PC-9 (cell line): Measurements from ENCODE around the gene NUDT5. TPM values are rescaled to one million over a fixed set of nuclear protein-coding genes. Genes with fewer than 3 reads are reported as not detected.

Experiments
- BruUV-seq: library from RNA; stranded (reverse); fragments of 400-500 nt; replicated peaks from 2 replicates; lab custom pipeline; 2021; lab: Mats Ljungman, UMichigan
- CTCF ChIA-PET: fragments of 300-600 bp; sonication (Branson Sonifier 250); formaldehyde crosslinking; loops from one replicate; lab custom pipeline; 2022; ENCODE audit warnings: antibody characterized with exemption; lab: Charles Lee
- POLR2A ChIA-PET: fragments of 300-600 bp; sonication (Branson Sonifier 250); formaldehyde crosslinking; loops from one replicate; lab custom pipeline; 2022; ENCODE audit warnings: antibody characterized with exemption; ENCODE audit not compliant: unreplicated experiment; lab: Charles Lee
- DNase-seq, 2 experiments: peaks; one replicate each; pipeline versions ENCODE4 v3.0.0 to v3.0.0-alpha.2; 2015 to 2022; ENCODE audit warnings: mixed read lengths in 1 of 2
- H2AFZ ChIP-seq: fragments of 200-600 bp; sonication (generic); 2 replicates; pipeline ENCODE4 v1.8.1; 2017; ENCODE audit warnings: antibody characterized with exemption
- H3F3A ChIP-seq: fragments of 200-600 bp; sonication (generic); 2 replicates; pipeline ENCODE4 v1.8.1; 2017; ENCODE audit warnings: antibody characterized with exemption, mild to moderate bottlenecking, low read depth; ENCODE audit not compliant: insufficient read depth
- H3K27ac ChIP-seq: fragments of 200-600 bp; sonication (generic); 2 replicates; pipeline ENCODE4 v1.6.1; 2016; ENCODE audit warnings: mixed run types
- H3K27me3 ChIP-seq: fragments of 200-600 bp; sonication (generic); 2 replicates; pipeline ENCODE4 v1.6.1; 2016; ENCODE audit warnings: low read depth, mixed run types; ENCODE audit not compliant: insufficient read depth
- H3K36me3 ChIP-seq: fragments of 200-600 bp; sonication (generic); 2 replicates; pipeline ENCODE4 v1.6.1; 2016; ENCODE audit warnings: low read depth, mixed run types
- H3K4me1 ChIP-seq: fragments of 200-600 bp; sonication (generic); replicated peaks from 2 replicates; pipeline ENCODE4 v1.6.1; 2016; ENCODE audit warnings: mixed run types; ENCODE audit not compliant: insufficient read depth
- H3K4me2 ChIP-seq: fragments of 200-600 bp; sonication (generic); 2 replicates; pipeline ENCODE4 v1.6.1; 2017; ENCODE audit warnings: mixed run types
- H3K4me3 ChIP-seq: fragments of 200-600 bp; sonication (generic); 2 replicates; pipeline ENCODE4 v1.6.1; 2016; ENCODE audit warnings: mixed run types
- H3K79me2 ChIP-seq: fragments of 200-600 bp; sonication (generic); 2 replicates; pipeline ENCODE4 v1.6.1; 2017; ENCODE audit warnings: low read depth, mixed run types
- H3K9me2 ChIP-seq: fragments of 200-600 bp; sonication (generic); 2 replicates; pipeline ENCODE4 v1.8.1; 2017; ENCODE audit warnings: mild to moderate bottlenecking; ENCODE audit not compliant: insufficient read depth
- H3K9me3 ChIP-seq: fragments of 200-600 bp; sonication (generic); 2 replicates; pipeline ENCODE4 v1.8.1; 2016; ENCODE audit warnings: low read depth; ENCODE audit not compliant: insufficient read depth
- H4K20me1 ChIP-seq: fragments of 200-600 bp; sonication (generic); 2 replicates; pipeline ENCODE4 v1.8.1; 2017; ENCODE audit not compliant: insufficient read depth
- CTCF ChIP-seq: fragments of 200-600 bp; sonication (generic); conservative IDR thresholded peaks from 2 replicates; pipeline ENCODE4 v1.6.1; 2017; ENCODE audit warnings: mixed run types, antibody characterized with exemption, mild to moderate bottlenecking, moderate library complexity
- EZH2 ChIP-seq: fragments of 200-600 bp; sonication (generic); IDR thresholded peaks from 2 replicates; pipeline ENCODE4 v1.8.0; 2017; ENCODE audit warnings: antibody characterized with exemption, low read depth
- intact Hi-C: fragments of 100-400 bp; cut with micrococcal nuclease; formaldehyde crosslinking; loops from one replicate; pipeline ENCODE4 v1.10.0; 2022; ENCODE audit not compliant: unreplicated experiment
- microRNA-seq: library from miRNA; unstranded; fragments of <30 nt; microRNA quantifications from one replicate; pipeline ENCODE4 v1.2.0, GENCODE V29; 2021; ENCODE audit warnings: borderline number of aligned reads, borderline replicate concordance
- total RNA-seq: library from RNA; stranded (reverse); gene quantifications from 2 replicates; pipeline ENCODE4 v1.2.3, GENCODE V29; 2021

The NUDT5 gene
- total RNA-seq, 1 experiment from 2014 or later = 82.0 TPM

- no peaks in the 10 kb centered on the region for H3K4me1 ChIP-seq
- H3K4me2 ChIP-seq = no peak overlapping the region
- POLR2A ChIA-PET = no interaction called here
- no peaks in the 10 kb centered on the region for H3F3A ChIP-seq
- intact Hi-C loops = no loop called here
- H2AFZ ChIP-seq = no peak overlapping the region
- no peaks in the 10 kb centered on the region for H4K20me1 ChIP-seq
- no peaks in the 10 kb centered on the region for H3K9me3 ChIP-seq
- CTCF ChIA-PET = no interaction called here
- no peak overlapping the region for H3K27ac ChIP-seq
- H3K4me3 ChIP-seq = no peak overlapping the region
- no peak for DNase-seq
- H3K27me3 ChIP-seq = no peaks in the 10 kb centered on the region
- H3K9me2 ChIP-seq = no peaks in the 10 kb centered on the region
- no TSS peak for BruUV-seq
- no peak for TF ChIP-seq EZH2
- TF ChIP-seq CTCF = no peak
- H3K79me2 ChIP-seq = no peaks in the 10 kb centered on the region
- H3K36me3 ChIP-seq = no peaks in the 10 kb centered on the region
These were observed 74.0 kb downstream of the NUDT5 start for GRCh38 chr10:12121673-12122072.

Small RNAs within 50 kb of the gene (microRNA-seq; reads per million reads assigned to microRNA genes)
- gene MIR548AK = not detected

Other genes with a start within 250 kb of the NUDT5 start
- gene UPF2, start 153.1 kb downstream of the NUDT5 start, total RNA-seq = 18.4 and 25.9 TPM in 2 replicates
- gene DHTKD1, start 126.9 kb downstream of the NUDT5 start, total RNA-seq = 41.1 and 43.8 TPM in 2 replicates
- gene SEC61A2, start 66.2 kb downstream of the NUDT5 start, total RNA-seq = 4.9 and 6.8 TPM in 2 replicates
- 83.5 and 86.0 TPM in 2 replicates for gene CDC123, start 297 bp upstream of the NUDT5 start, total RNA-seq
- 6.0 and 8.8 TPM in 2 replicates for gene CAMK1D, start 153.7 kb upstream of the NUDT5 start, total RNA-seq